Left colon (tissue), 2 donors: Measurements from ENCODE around the gene TTC21A. TPM values are rescaled to one million over a fixed set of nuclear protein-coding genes. Genes with fewer than 3 reads are reported as not detected.

Source experiments
- ATAC-seq: fragments of 200-7000 bp; cut with Tn5 transposase; one replicate; pipeline ENCODE4 v1.9.1; 2020; ENCODE audit warnings: mild to moderate bottlenecking, moderate library complexity
- DNase-seq, 2 donors: peaks; one replicate each; pipeline ENCODE4 v3.0.0-alpha.2; 2020
- intact Hi-C, 2 donors: fragments of 100-400 bp; cut with DNase I in 1 of 2; cut with micrococcal nuclease in 1 of 2; formaldehyde crosslinking; loops; one replicate each; pipeline versions ENCODE4 v1.11.2 to v1.14.0; 2022; cut with DNase I, micrococcal nuclease
- total RNA-seq, 2 donors: library from RNA; stranded (reverse); fragmentation: NEBNext Ultra II Directional; extraction: Animal tissue kit (Norgen Biotek cat#: 25700); gene quantifications; one replicate each; pipeline ENCODE4 v1.2.1, GENCODE V29; 2021
- donor health status: DM: no; HTN: no; CAD: no.
- donor health status: DM: yes; HTN: yes; CAD: no.

TTC21A gene
- total RNA-seq, 2 donors from 2014 or later = 4.5 to 8.3 TPM

DNA sequence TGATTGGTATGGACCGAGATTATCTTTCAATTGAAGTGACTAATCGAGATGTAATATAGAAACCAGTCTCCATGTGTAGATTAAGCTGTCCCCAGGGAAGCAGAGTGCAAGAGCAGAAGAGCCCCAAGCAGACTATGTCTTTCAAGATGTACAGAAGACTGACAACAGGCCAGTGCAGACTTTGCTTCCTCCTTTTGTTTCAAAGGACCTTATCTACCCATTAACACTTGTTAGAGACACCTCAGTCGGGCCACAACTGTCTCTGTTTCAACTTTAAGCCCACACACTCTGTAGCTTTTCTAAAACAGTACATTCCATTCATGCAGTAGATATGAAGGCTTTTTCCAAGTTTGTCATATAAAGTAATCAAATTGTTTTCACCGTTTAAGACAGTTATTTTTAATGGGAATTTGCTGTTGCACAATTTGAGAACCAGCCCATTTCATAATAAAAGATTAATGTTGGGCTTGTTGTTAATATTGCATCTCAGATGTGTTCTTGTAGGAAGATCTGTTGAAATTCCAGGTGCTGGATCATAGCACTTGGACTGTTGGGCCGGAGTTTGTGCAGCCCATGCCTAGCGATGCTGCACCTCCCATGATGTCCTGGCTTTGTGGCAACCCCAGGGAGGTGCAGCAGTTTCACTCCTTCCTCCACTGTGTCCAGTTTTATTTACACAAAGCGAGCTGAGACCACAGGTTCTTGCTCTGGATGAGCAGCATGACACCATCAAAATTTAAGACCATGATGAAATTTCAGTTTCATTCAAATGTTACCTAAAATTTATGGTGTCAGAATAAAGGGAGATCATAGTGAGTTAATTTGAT is 12.4 kb upstream of the TTC21A start:
- intact Hi-C loops = no loop called here
- ATAC-seq = no peak
- DNase-seq = no peak

DNA sequence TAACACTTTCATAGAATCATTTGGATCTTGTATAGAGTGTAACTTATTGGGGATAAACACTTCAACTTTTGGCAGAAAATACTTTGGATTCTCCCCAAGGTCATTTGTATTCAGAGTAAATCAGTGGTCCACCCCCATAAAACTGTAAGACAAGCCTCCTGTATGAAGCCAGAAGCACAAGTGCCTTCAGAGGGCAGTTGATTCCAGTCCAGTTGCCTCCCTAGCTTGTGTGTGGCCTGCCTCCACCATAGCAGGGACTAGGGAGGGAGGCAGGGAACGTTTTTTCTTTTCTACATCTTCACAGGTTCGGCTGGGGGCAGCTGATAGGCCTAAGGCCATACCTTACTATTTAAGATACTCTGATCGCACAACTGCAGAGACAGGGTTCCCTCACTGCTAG is 11.7 kb upstream of the TTC21A start:
- intact Hi-C loops = no loop called here
- DNase-seq = no peak

GRCh38 chr3:39096775-39097174 is 10.7 kb upstream of the TTC21A start:
- ATAC-seq (peak; percentile 19), DNase-seq (no peak)
- intact Hi-C loops = no loop called here

More for the DNA sequence above, 11.7 kb upstream of the TTC21A start:
- ATAC-seq = no peak

DNA sequence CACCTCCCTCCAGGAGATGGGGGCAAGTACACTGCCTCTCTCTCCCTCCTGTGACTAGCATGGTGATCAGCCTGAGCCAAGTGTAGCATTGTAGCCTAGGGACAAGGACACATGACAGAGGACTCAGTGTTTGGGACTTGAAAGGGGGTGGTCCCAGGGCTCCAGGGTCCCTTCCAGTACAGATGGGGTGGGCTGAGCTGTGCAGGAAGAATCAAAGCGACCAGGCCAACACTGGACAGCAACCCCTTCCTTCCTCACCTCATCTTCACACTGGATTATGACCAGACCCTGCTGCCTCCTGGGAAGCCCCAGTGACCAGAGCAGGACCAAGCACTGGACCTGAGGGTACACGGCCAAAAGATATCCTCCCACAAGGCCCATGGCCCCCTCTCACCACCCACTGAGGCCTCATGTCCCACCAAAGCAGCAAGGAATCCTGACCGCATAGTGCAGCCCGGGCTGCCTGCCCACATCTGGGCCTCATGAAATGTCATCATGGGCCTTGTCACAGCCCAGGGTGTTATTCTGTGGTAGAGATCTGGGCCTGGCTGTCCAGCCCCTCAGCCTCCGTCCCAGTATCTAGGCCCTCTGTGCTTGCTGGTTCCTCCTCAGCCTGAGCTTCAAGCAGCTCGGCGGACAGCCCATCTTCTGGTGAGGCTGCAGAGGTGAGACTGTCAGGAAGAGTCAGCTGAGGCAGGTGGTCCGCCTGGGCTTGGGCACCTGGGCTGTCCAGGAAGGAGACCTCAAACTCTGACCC is 9.6 kb upstream of the TTC21A start:
- DNase-seq (no peak), ATAC-seq (no peak)
- intact Hi-C loops = no loop called here

DNA sequence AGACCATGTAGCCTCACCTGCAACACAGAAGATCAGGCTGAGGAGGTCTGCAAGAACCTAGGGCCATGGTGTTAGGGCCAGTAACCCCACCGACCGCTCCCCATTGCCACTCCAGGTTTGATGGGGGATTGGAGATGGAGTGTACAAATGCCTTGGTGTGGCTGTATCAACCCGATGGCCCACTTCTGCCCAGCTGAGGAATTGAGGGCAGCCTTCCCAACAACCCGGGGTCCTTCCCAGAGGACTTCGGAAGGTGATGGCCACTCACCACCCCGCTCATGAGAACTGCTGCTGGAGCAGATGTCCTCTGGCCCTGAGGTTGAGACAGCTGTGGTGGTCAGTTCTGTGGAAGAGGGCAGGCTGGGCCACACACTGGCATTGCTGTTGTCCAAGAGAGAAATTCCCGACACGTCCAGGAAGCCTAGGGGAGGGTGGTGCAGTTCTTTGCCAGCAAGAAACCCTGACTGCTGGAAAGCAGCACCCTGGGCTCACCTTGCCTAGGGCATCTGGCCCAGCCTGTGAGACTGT is 8.9 kb upstream of the TTC21A start:
- ATAC-seq (no peak), DNase-seq (no peak)
- intact Hi-C loops = no loop called here

DNA sequence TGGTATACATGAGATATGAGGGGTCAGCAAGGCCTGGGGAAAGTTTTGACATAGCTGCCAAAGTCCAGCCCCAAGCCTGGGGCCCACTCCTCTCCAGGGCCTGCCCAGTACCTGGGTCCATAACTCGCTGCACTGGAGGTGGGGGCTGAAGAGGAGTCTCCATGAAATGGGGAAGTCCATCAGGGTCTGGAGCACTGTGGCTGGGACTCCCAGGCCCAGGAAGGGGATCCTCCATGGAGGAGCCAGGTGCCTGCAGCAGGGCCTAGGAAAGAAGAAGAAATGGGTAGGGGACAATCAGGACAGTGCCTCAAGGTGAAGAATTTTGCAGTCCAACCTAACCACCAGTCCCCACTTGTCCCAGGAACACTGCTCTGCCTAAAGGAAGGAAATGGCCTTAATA is 8.2 kb upstream of the TTC21A start:
- DNase-seq (no peak), ATAC-seq (no peak)
- intact Hi-C loops = no loop called here

DNA sequence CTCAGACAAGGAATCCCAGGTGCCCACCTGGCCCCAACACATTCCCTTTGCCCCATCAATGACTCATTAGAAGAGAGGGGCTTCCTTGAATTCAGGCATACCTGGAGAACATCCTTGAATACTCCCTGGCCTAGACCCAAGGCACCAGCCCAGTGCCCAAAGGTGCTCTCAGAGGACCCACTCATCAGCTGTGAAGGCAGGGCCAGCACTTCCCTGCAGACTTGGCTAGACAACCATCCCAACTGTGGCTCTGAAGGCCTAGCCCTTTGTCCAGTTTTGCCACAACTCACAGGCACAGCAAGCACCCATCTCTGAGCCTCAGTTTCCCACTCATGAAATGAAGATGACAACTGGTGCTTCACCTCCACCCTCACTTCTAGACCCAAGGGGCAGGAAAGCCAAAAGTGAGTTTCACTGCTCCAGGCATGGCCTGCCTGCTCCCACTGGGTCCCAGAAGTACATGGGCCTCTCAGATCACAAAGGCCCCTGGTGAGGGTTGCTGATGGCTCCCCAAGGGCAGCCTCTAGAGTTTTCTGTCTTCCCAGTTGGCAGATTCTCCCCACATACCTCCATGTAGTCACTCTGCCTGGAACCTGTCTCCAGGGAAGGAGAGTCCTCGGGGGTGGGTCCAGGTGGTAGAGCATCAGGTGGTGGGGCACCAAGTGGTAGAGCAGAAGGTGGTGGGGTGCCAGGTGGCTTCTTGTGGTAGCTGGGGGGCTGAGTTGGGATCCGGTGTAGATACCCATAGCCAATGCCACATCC is 7.6 kb upstream of the TTC21A start:
- intact Hi-C loops = loop anchor here in 1 of 2 donors (5.0 kb wide), 1 partner anchor 38 kb away; no protein-coding TSS in a partner anchor
- DNase-seq (no peak), ATAC-seq (no peak)

DNA sequence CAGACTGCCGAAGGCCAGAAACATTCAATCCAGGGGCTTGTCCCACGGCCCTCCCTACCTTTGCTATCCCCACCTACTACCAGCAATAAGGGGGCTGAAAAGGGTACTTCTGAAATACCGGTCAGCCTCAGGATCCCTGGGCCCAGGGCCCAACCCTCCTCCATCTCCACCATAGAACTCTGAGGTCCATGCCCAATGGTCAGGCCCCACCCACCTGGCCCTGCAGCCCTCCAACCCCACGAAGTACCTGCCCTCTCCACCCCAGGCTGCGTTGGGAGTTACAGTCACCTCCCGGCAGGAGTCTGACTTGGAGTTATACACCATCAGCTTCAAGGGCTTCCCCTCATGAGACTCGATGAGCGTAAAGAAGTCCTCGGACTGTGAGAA is 7.0 kb upstream of the TTC21A start:
- intact Hi-C loops = loop anchor here in 1 of 2 donors (5.0 kb wide), 1 partner anchor 38 kb away; no protein-coding TSS in a partner anchor
- no peak for ATAC-seq
- DNase-seq = no peak

GRCh38 chr3:39101022-39101689 is 6.3 kb upstream of the TTC21A start:
- intact Hi-C loops = loop anchor here in 1 of 2 donors (5.0 kb wide), 1 partner anchor 39 kb away; no protein-coding TSS in a partner anchor
- ATAC-seq = peak; percentile 69
- DNase-seq = peak in 1 of 2 donors; percentile 48

GRCh38 chr3:39102504-39103323 is 4.8 kb upstream of the TTC21A start:
- intact Hi-C loops = loop anchor here in 1 of 2 donors (5.0 kb wide), 1 partner anchor 40 kb away; no protein-coding TSS in a partner anchor
- ATAC-seq (no peak), DNase-seq (no peak)

DNA sequence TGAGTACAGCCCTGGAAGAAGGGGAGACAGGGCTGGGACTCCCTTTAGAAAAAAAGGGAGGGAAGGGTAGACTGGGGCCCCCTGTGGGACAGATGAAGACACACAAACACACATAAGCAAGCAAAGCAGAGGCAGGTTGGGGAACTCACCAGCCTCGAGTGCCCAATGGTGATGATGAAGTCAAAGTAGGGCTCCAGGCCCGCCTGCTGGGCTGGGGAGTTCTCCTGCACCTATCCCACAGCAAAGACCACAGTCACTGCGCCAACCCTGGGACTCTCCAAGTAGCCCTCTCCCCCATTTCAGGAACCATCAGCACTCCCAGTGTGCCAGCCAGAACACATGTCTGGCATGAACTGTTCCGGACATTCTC is 4.2 kb upstream of the TTC21A start:
- ATAC-seq (no peak), DNase-seq (no peak)
- intact Hi-C loops = loop anchor here in 1 of 2 donors (5.0 kb wide), 1 partner anchor 41 kb away; no protein-coding TSS in a partner anchor

- no peak for ATAC-seq
- no peak for DNase-seq
- intact Hi-C loops = loop anchor here in 1 of 2 donors (5.0 kb wide), 1 partner anchor 42 kb away; no protein-coding TSS in a partner anchor
Measured at GRCh38 chr3:39103791-39104552, 3.5 kb upstream of the TTC21A start.

DNA sequence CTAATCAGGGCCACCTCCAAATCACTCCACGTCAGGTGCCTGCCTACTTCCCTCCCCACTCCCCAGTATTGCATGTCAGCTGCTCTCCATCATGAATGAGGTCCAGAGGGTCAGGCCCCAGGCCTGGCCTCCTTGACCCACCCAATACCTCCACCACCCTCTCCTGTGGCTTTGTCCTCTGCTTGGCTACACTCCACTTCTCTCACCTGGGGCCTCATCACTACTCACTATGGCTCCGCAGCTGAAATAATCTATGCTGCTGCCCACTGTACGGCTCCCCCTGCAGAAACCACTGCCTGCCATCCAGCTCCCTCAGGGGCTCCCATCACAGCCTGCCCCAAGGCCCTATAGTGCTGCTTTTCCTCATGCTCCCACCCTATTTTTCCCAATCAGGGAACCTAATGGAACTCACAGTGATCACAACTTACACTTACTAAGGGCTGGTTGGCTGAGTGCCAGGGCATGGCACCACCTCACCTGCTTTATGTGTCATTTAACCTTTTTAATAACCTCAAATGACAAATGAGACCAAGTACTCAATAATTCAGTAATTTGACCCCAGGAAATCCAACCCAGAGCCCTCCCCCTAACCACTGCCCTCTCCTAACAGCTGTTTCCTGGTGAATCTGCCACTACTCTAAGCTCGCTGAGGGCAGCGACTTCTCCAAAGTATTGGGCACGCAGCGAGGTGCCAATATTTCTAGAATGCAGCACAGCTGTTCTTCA is 2.4 kb upstream of the TTC21A start:
- DNase-seq = no peak
- intact Hi-C loops = loop anchor here in 1 of 2 donors (5.0 kb wide), 1 partner anchor 43 kb away; no protein-coding TSS in a partner anchor

GRCh38 chr3:39105687-39106063 is 1.8 kb upstream of the TTC21A start:
- ATAC-seq (no peak), DNase-seq (no peak)
- intact Hi-C loops = no loop called here

More for the DNA sequence above, 2.4 kb upstream of the TTC21A start:
- no peak for ATAC-seq

DNA sequence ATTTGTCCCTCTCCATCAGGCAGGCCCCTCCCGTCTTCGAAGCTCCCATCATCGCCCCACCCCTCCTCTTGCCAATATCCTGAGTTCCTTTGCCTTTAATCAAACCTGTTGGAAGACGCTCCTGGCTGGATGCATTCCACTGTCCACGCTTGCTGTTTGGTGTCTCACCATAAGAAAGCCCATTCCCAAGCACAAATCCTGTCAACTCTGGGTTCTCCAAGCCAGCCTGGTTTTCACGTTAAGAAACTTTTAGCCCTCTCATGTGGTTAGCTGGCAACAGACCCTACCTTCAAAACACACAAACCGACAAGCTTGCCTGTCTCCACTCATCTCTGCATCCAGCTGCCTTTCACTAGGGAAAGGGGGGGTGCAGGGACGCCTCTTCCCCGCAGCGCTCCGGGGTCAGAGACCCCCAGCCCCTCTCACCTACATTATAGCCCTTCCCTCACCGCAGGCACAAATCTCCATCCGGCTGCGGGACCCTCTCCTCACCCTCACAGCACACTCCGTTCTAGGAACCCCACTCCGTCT is 1.1 kb upstream of the TTC21A start:
- ATAC-seq (no peak), DNase-seq (no peak)
- intact Hi-C loops = no loop called here

GRCh38 chr3:39106851-39107387 is 561 bp upstream of the TTC21A start:
- intact Hi-C loops = no loop called here

More at GRCh38 chr3:39106851-39107387, 561 bp upstream of the TTC21A start:
- DNase-seq (peak; percentile 50 to 75), ATAC-seq (peak; percentile 78)
